Measurements from ENCODE around the gene RASA2. TPM values are rescaled to one million over a fixed set of nuclear protein-coding genes. Genes with fewer than 3 reads are reported as not detected.

Gene RASA2
- total and polyA plus RNA-seq, 9 of the 15 experiments (the other 6 are each of a cell fraction or from before 2014, with no cell fraction given), result 2.0 to 12.8 (median 9.5) TPM

- TF ChIP-seq AFF1 (IDR thresholded peaks at IDR 0.05; ENCODE audit: low read depth in 1 of 2, partially characterized antibody in 2 of 2), result peak; percentile 38 to 70
- peak; percentile 51 for TF ChIP-seq POLR2B (IDR thresholded peaks at IDR 0.05; ENCODE audit: low read depth, partially characterized antibody)
- no peak for TF ChIP-seq ZNF561 (CRISPR knock-in tag; conservative IDR thresholded peaks at IDR 0.05)
- no peak for TF ChIP-seq ZNF224 (CRISPR knock-in tag; IDR thresholded peaks at IDR 0.05)
- TF ChIP-seq BCOR (IDR thresholded peaks at IDR 0.05), result peak; percentile 28; the same call in 1 of the 2 replicates
- 0 out of 2 replicates have a peak, but pooled peaks have one; percentile 35 for TF ChIP-seq CXXC5 (CRISPR knock-in tag; IDR thresholded peaks at IDR 0.05)
- TF ChIP-seq POLR2G (IDR thresholded peaks at IDR 0.05; ENCODE audit: low read depth, low read length), result peak; percentile 85
- peak; percentile 83 for TF ChIP-seq ZFX (CRISPR knock-in tag; IDR thresholded peaks at IDR 0.05)
- 0 out of 2 replicates have a peak, but pooled peaks have one; percentile 65 for TF ChIP-seq NR1H2 (CRISPR knock-in tag; IDR thresholded peaks at IDR 0.05)
- TF ChIP-seq NFATC3 (IDR thresholded peaks at IDR 0.05), result peak; percentile 98
- TF ChIP-seq ZNF830 (CRISPR knock-in tag; IDR thresholded peaks at IDR 0.05), result no peak
- peak; percentile 43 for TF ChIP-seq CTBP1 (IDR thresholded peaks at IDR 0.05; ENCODE audit: borderline replicate concordance)
- TF ChIP-seq ARID4B (CRISPR knock-in tag; IDR thresholded peaks at IDR 0.05), result peak; percentile 56; the same call in 1 of the 2 replicates
- TF ChIP-seq ZBTB43 (CRISPR knock-in tag; IDR thresholded peaks at IDR 0.05), result no peak
- TF ChIP-seq ZNF197 (CRISPR knock-in tag; IDR thresholded peaks at IDR 0.05; ENCODE audit: low read depth), result no peak
- TF ChIP-seq SUPT5H (IDR thresholded peaks at IDR 0.05), result peak; percentile 73
- no peak for TF ChIP-seq PHB2 (IDR thresholded peaks at IDR 0.05; ENCODE audit: low read depth)
These were observed 860 bp downstream of the RASA2 start (continued) for GRCh38 chr3:141487521-141488252.

Data from K562 (cell line).